ENCODE measurements around the gene SLC36A4.

GRCh38 chr11:93159721-93160120, 38.1 kb downstream of the SLC36A4 start:
- TF ChIP-seq CTCF (IDR thresholded peaks at IDR 0.05) (no peak), POLR2A (IDR thresholded peaks at IDR 0.05) (no peak)

Data from lower leg skin (tissue), 3 donors.